ENCODE measurements around the gene ADAMTS15. TPM values are rescaled to one million over a fixed set of nuclear protein-coding genes. Genes with fewer than 3 reads are reported as not detected.

The ADAMTS15 gene
- polyA plus RNA-seq, 3 donors: 64.0 to 65.7 (median 65.4) TPM

Other genes with a start within 250 kb of the ADAMTS15 start
- gene ZBTB44, start 133.7 kb upstream of the ADAMTS15 start, polyA plus RNA-seq (ENCODE audit: insufficient read length in 3 of 3): 10 to 100 TPM; 49.3 to 70.3 (median 60.7) TPM
- 1 to 10 TPM; 2.8 to 3.8 (median 3.0) TPM for gene ADAMTS8, start 20.0 kb upstream of the ADAMTS15 start, polyA plus RNA-seq (ENCODE audit: insufficient read length in 3 of 3)

Data from renal pelvis (tissue), 3 donors.